ENCODE data around the gene CD22.

The CD22 gene

GRCh38 chr19:35347171-35347929 is 18.4 kb downstream of the CD22 start, which contains the start of gene FFAR1:
TSS of gene FFAR1 (plus strand) at chr19:35347902. CDS start at chr19:35351552, 3,650 bp downstream.
- TF ChIP-seq CTCF (IDR thresholded peaks at IDR 0.05; ENCODE audit: poor library complexity, severe bottlenecking), result no peak
- ATAC-seq (ENCODE audit: low read depth) (no peak), DNase-seq (ENCODE audit: low spot score) (no peak)
- no peaks in the 10 kb centered on the region for H3K4me1 ChIP-seq (ENCODE audit: insufficient read depth, poor library complexity, severe bottlenecking)
- no peaks in the 10 kb centered on the region for H3K9me3 ChIP-seq (ENCODE audit: severe bottlenecking)
- no peak within 1 kb of the TSS for H3K27ac ChIP-seq (ENCODE audit: poor library complexity, severe bottlenecking)
- H3K36me3 ChIP-seq (ENCODE audit: low read depth), result no peaks in the 10 kb centered on the region
- H3K27me3 ChIP-seq (ENCODE audit: insufficient read depth, poor library complexity, severe bottlenecking), result peaks cover 21% of the 10 kb centered on the region
- H3K4me3 ChIP-seq (ENCODE audit: severe bottlenecking), result no peak within 1 kb of the TSS

GRCh38 chr19:35347930-35348298 is 18.9 kb downstream of the CD22 start:
- H3K27me3 ChIP-seq (ENCODE audit: insufficient read depth, poor library complexity, severe bottlenecking), result peaks cover 21% of the 10 kb centered on the region
- H3K27ac ChIP-seq (ENCODE audit: poor library complexity, severe bottlenecking), result no peak overlapping the region
- H3K9me3 ChIP-seq (ENCODE audit: severe bottlenecking), result no peaks in the 10 kb centered on the region
- no peaks in the 10 kb centered on the region for H3K36me3 ChIP-seq (ENCODE audit: low read depth)
- TF ChIP-seq CTCF (IDR thresholded peaks at IDR 0.05; ENCODE audit: poor library complexity, severe bottlenecking), result no peak
- H3K4me3 ChIP-seq (ENCODE audit: severe bottlenecking), result no peak overlapping the region
- DNase-seq (ENCODE audit: low spot score) (no peak), ATAC-seq (ENCODE audit: low read depth) (no peak)
- H3K4me1 ChIP-seq (ENCODE audit: insufficient read depth, poor library complexity, severe bottlenecking), result no peaks in the 10 kb centered on the region

GRCh38 chr19:35348911-35349611 is 20.1 kb downstream of the CD22 start:
- no peak for TF ChIP-seq CTCF (IDR thresholded peaks at IDR 0.05; ENCODE audit: poor library complexity, severe bottlenecking)
- H3K9me3 ChIP-seq (ENCODE audit: severe bottlenecking), result no peaks in the 10 kb centered on the region
- DNase-seq (ENCODE audit: low spot score) (no peak), ATAC-seq (ENCODE audit: low read depth) (no peak)
- H3K27me3 ChIP-seq (ENCODE audit: insufficient read depth, poor library complexity, severe bottlenecking), result peaks cover 21% of the 10 kb centered on the region
- H3K36me3 ChIP-seq (ENCODE audit: low read depth), result no peaks in the 10 kb centered on the region
- H3K27ac ChIP-seq (ENCODE audit: poor library complexity, severe bottlenecking), result no peak overlapping the region
- no peak overlapping the region for H3K4me3 ChIP-seq (ENCODE audit: severe bottlenecking)
- no peaks in the 10 kb centered on the region for H3K4me1 ChIP-seq (ENCODE audit: insufficient read depth, poor library complexity, severe bottlenecking)

GRCh38 chr19:35349614-35350521 is 20.9 kb downstream of the CD22 start:
- H3K27me3 ChIP-seq (ENCODE audit: insufficient read depth, poor library complexity, severe bottlenecking), result peaks cover 21% of the 10 kb centered on the region
- H3K36me3 ChIP-seq (ENCODE audit: low read depth), result no peaks in the 10 kb centered on the region
- no peaks in the 10 kb centered on the region for H3K9me3 ChIP-seq (ENCODE audit: severe bottlenecking)
- no peak overlapping the region for H3K27ac ChIP-seq (ENCODE audit: poor library complexity, severe bottlenecking)
- TF ChIP-seq CTCF (IDR thresholded peaks at IDR 0.05; ENCODE audit: poor library complexity, severe bottlenecking), result no peak
- no peak for DNase-seq (ENCODE audit: low spot score)
- no peak overlapping the region for H3K4me3 ChIP-seq (ENCODE audit: severe bottlenecking)
- no peak for ATAC-seq (ENCODE audit: low read depth)
- H3K4me1 ChIP-seq (ENCODE audit: insufficient read depth, poor library complexity, severe bottlenecking), result no peaks in the 10 kb centered on the region
